ENCODE data around the gene EPC1. TPM values are rescaled to one million over a fixed set of nuclear protein-coding genes. Genes with fewer than 3 reads are reported as not detected.

EPC1 gene
- total and polyA plus RNA-seq, 10 of the 15 experiments (the other 5 are each of a cell fraction or from before 2014, with no cell fraction given) = 6.8 to 59.2 (median 19.4) TPM

DNA sequence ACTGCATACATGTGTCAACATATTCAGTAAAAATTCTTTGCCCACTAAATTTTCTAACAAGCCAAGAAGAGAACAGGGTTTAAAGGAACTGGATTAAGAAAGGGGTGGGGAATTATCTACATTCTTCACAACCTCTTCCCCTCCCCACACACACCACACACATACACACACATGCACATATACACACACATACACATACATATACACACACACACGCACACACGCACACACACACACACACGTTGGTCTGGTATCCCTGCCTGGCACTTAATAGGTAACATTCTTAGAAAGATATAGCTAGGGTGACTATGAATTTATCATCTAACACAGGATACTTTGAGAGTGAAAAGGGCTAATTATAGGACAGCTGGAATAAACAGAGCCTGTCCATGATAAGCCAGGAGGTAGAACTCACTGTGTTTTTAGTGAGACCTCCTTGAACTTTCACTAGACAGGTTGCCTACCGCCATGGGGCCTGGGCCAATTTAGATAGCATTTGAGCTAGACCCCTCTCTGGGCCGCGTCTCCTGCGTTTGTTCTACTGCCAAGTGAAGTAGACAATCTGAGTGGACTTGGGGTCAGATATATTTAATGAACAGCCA is 33.1 kb upstream of the EPC1 start:
- ChIA-PET SMC1A (ENCODE audit: uncharacterized antibody, unreplicated experiment) (interaction anchor here (1.1 to 2.1 kb wide), 2 partner anchors 26 to 65 kb away, joined by 3 to 8 read pairs; partner anchors contain the start of gene CCDC7), CTCF (interaction anchor here (2.2 to 3.7 kb wide), 2 partner anchors 12 to 189 kb away, joined by 5 to 32 read pairs; no protein-coding TSS in a partner anchor), RAD21 (ENCODE audit: unreplicated experiment) (interaction anchor here (2.6 to 3.5 kb wide), 2 partner anchors 11 to 32 kb away, joined by 14 to 15 read pairs; no protein-coding TSS in a partner anchor), POLR2A (interaction anchor here (1.3 to 2.0 kb wide), 2 partner anchors 11 to 32 kb away, joined by 3 to 7 read pairs; no protein-coding TSS in a partner anchor)
- 94% methylated on average over 7 of the region's 7 CpGs for WGBS (ENCODE audit: insufficient coverage, insufficient replicate concordance, low lambda C conversion rate, missing lambda C conversion rate)
- Histone ChIP-seq H3K4me3 (no peak overlapping the region), H3K9ac (ENCODE audit: control insufficient read depth, insufficient read depth, low read length) (no peak overlapping the region), H3K27ac (ENCODE audit: control insufficient read depth, insufficient read depth) (no peak overlapping the region), H2AFZ (ENCODE audit: control insufficient read depth, low read depth, low read length) (peak overlapping the region; percentile 92), H3K79me2 (ENCODE audit: control insufficient read depth, insufficient read depth, low read length) (peaks cover 32% of the 10 kb centered on the region), H3K9me3 (replicated peaks; ENCODE audit: control insufficient read depth, insufficient read depth, low read length) (no peaks in the 10 kb centered on the region; the same call in 2 of the 3 replicates), H3K36me3 (ENCODE audit: control insufficient read depth in 2 of 2, insufficient read depth in 2 of 2, low read length in 1 of 2) (no peaks in the 10 kb centered on the region), H3K27me3 (replicated peaks in 1 of 2; ENCODE audit: control insufficient read depth in 2 of 2, insufficient read depth in 2 of 2, low read length in 1 of 2) (no peaks in the 10 kb centered on the region), H3K4me2 (ENCODE audit: control insufficient read depth, insufficient read depth) (peak overlapping the region; percentile 93), H3K4me1 (ENCODE audit: control insufficient read depth, insufficient read depth, low read length) (no peaks in the 10 kb centered on the region), H4K20me1 (ENCODE audit: control insufficient read depth, insufficient read depth) (no peaks in the 10 kb centered on the region)
- FAIRE-seq (no peak), ATAC-seq (no peak), DNase-seq (ENCODE audit: low read depth, low spot score) (no peak)
- no TSS peak for BruUV-seq (replicated peaks)
- in situ Hi-C loops (cut with MboI) (loop anchor here (10.0 kb wide), 2 partner anchors 125 to 325 kb away; partner anchors contain the start of gene KIF5B), intact Hi-C loops (cut with micrococcal nuclease; ENCODE audit: unreplicated experiment) (loop anchor here (5.0 to 10.0 kb wide), 2 partner anchors 323 to 455 kb away; partner anchors contain the start of genes ARHGAP12 and KIF5B)
- TF ChIP-seq CTCF (IDR thresholded peaks at IDR 0.05 in 2 of 3, conservative IDR thresholded peaks at IDR 0.05 in 1 of 3; ENCODE audit: control insufficient read depth in 2 of 3, extremely low read depth in 1 of 3, insufficient read depth in 1 of 3, low read depth in 3 of 3, low read length in 3 of 3) = no peak
- TF ChIP-seq ELK1 (IDR thresholded peaks at IDR 0.05; ENCODE audit: low read depth, low read length) = no peak
- no peak for TF ChIP-seq BACH1 (IDR thresholded peaks at IDR 0.05; ENCODE audit: borderline replicate concordance)
- TF ChIP-seq, protein P1, sequence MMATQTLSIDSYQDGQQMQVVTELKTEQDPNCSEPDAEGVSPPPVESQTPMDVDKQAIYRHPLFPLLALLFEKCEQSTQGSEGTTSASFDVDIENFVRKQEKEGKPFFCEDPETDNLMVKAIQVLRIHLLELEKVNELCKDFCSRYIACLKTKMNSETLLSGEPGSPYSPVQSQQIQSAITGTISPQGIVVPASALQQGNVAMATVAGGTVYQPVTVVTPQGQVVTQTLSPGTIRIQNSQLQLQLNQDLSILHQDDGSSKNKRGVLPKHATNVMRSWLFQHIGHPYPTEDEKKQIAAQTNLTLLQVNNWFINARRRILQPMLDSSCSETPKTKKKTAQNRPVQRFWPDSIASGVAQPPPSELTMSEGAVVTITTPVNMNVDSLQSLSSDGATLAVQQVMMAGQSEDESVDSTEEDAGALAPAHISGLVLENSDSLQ (IDR thresholded peaks at IDR 0.05) = no peak
- no peak for TF ChIP-seq MEF2B (IDR thresholded peaks at IDR 0.05; ENCODE audit: partially characterized antibody, poor library complexity, severe bottlenecking)
- TF ChIP-seq SP1 (IDR thresholded peaks at IDR 0.05; ENCODE audit: low read depth, low read length) = no peak
- no peak for TF ChIP-seq ZNF24 (IDR thresholded peaks at IDR 0.05)
- TF ChIP-seq FOXK2 (IDR thresholded peaks at IDR 0.05) = no peak
- TF ChIP-seq ZBTB40 (IDR thresholded peaks at IDR 0.05; ENCODE audit: borderline replicate concordance) = no peak; the same call in 1 of the 2 replicates
- no peak for TF ChIP-seq KDM1A (IDR thresholded peaks at IDR 0.05; ENCODE audit: borderline replicate concordance)
- no peak for TF ChIP-seq CBX3 (IDR thresholded peaks at IDR 0.05; ENCODE audit: borderline replicate concordance, low read depth)
- TF ChIP-seq NR2C2 (IDR thresholded peaks at IDR 0.05; ENCODE audit: borderline replicate concordance, control insufficient read depth, insufficient read length, low read depth) = no peak

All from GM12878 (cell line).